A204.1 (cell line): Measurements from ENCODE around the gene SCYGR6.

ENCODE experiments used
- FAIRE-seq: peaks from 2 replicates; lab custom pipeline; 2012; peaks lifted over from hg19 to GRCh38; lab: Jason Lieb, UNC

SCYGR6 gene

GRCh38 chr2:227713291-227713690 is 11.3 kb downstream of the SCYGR6 start:
- FAIRE-seq = no peak

- FAIRE-seq = no peak
Measured at GRCh38 chr2:227710986-227711385, 13.6 kb downstream of the SCYGR6 start.

- FAIRE-seq = no peak
Measured at GRCh38 chr2:227707390-227707789, 17.2 kb downstream of the SCYGR6 start.

- FAIRE-seq = no peak
Measured at GRCh38 chr2:227706859-227707258, 17.7 kb downstream of the SCYGR6 start.

- FAIRE-seq = no peak
Measured at GRCh38 chr2:227703961-227704360, 20.6 kb downstream of the SCYGR6 start.

GRCh38 chr2:227703280-227703732 is 21.3 kb downstream of the SCYGR6 start:
- no peak for FAIRE-seq

GRCh38 chr2:227701556-227701955 is 23.0 kb downstream of the SCYGR6 start:
- no peak for FAIRE-seq

- FAIRE-seq = no peak
Measured at GRCh38 chr2:227696990-227697679, 27.4 kb downstream of the SCYGR6 start.

- no peak for FAIRE-seq
Measured at GRCh38 chr2:227687189-227687588, 37.4 kb downstream of the SCYGR6 start.

GRCh38 chr2:227684258-227684657 is 40.3 kb downstream of the SCYGR6 start:
- FAIRE-seq = no peak

GRCh38 chr2:227677928-227678327 is 46.6 kb downstream of the SCYGR6 start:
- no peak for FAIRE-seq

GRCh38 chr2:227674485-227674884 is 50.1 kb downstream of the SCYGR6 start:
- no peak for FAIRE-seq
